ENCODE results near the gene DNMBP.

The DNMBP gene

DNA sequence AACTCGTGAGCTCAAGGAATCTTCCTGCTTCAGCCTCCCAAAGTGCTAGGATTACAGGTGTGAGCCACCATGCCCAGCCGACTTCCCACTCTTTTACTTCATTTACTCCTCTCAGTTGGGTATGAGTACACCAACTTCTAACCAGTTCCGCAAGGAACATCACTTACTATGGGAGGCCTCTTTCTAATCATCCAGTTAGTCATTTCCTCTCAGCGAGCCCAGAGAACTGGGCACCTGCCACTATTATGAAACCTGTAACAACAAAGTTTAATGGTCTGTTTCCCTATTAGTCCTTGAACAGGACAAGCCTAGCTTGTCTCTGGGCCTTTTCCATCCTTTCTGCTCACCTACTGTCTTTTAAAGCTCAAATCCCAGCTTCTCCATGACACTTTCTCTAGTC, 88.8 kb downstream of the DNMBP start:
- H3K4me3 ChIP-seq (replicated peaks; ENCODE audit: insufficient read depth, low read length), result no peak overlapping the region
- H3K27ac ChIP-seq (replicated peaks), result no peak overlapping the region
- no peak for DNase-seq (ENCODE audit: low read depth in 1 of 2, low spot score in 1 of 2)

DNA sequence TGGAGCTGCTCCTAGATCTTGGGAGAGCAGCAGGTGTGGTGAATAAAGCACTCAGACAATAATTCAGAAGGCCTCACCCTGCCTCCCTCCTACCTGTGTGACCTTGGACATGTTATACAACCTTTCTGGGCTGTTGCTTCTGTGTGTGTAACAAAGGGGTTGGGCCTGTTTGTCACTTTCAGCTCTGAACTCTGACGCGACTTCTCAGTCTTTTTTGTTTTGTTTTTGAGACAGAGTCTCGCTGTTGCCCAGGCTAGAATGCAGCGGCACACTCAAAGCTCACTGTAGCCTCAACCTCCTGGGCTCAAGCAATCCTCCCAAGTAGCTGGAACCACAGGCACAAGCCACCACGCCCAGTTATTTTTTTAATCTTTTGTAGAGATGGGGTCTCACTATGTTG, 89.3 kb downstream of the DNMBP start:
- Histone ChIP-seq H3K27ac (replicated peaks) (no peak overlapping the region), H3K27me3 (ENCODE audit: insufficient read depth, poor library complexity, severe bottlenecking) (no peaks in the 10 kb centered on the region)

More for the DNA sequence above, 88.8 kb downstream of the DNMBP start:
- no peaks in the 10 kb centered on the region for H3K27me3 ChIP-seq (ENCODE audit: insufficient read depth, poor library complexity, severe bottlenecking)
- TF ChIP-seq POLR2AphosphoS5 (IDR thresholded peaks at IDR 0.05; ENCODE audit: low read depth) (no peak), GABPA (IDR thresholded peaks at IDR 0.05; ENCODE audit: low read depth) (no peak), SPI1 (IDR thresholded peaks at IDR 0.05; ENCODE audit: borderline replicate concordance, low read depth) (no peak)
- TF ChIP-seq, protein P1, sequence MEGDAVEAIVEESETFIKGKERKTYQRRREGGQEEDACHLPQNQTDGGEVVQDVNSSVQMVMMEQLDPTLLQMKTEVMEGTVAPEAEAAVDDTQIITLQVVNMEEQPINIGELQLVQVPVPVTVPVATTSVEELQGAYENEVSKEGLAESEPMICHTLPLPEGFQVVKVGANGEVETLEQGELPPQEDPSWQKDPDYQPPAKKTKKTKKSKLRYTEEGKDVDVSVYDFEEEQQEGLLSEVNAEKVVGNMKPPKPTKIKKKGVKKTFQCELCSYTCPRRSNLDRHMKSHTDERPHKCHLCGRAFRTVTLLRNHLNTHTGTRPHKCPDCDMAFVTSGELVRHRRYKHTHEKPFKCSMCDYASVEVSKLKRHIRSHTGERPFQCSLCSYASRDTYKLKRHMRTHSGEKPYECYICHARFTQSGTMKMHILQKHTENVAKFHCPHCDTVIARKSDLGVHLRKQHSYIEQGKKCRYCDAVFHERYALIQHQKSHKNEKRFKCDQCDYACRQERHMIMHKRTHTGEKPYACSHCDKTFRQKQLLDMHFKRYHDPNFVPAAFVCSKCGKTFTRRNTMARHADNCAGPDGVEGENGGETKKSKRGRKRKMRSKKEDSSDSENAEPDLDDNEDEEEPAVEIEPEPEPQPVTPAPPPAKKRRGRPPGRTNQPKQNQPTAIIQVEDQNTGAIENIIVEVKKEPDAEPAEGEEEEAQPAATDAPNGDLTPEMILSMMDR (IDR thresholded peaks at IDR 0.05; ENCODE audit: insufficient read depth, low read length), result no peak
- TF ChIP-seq, protein P2, sequence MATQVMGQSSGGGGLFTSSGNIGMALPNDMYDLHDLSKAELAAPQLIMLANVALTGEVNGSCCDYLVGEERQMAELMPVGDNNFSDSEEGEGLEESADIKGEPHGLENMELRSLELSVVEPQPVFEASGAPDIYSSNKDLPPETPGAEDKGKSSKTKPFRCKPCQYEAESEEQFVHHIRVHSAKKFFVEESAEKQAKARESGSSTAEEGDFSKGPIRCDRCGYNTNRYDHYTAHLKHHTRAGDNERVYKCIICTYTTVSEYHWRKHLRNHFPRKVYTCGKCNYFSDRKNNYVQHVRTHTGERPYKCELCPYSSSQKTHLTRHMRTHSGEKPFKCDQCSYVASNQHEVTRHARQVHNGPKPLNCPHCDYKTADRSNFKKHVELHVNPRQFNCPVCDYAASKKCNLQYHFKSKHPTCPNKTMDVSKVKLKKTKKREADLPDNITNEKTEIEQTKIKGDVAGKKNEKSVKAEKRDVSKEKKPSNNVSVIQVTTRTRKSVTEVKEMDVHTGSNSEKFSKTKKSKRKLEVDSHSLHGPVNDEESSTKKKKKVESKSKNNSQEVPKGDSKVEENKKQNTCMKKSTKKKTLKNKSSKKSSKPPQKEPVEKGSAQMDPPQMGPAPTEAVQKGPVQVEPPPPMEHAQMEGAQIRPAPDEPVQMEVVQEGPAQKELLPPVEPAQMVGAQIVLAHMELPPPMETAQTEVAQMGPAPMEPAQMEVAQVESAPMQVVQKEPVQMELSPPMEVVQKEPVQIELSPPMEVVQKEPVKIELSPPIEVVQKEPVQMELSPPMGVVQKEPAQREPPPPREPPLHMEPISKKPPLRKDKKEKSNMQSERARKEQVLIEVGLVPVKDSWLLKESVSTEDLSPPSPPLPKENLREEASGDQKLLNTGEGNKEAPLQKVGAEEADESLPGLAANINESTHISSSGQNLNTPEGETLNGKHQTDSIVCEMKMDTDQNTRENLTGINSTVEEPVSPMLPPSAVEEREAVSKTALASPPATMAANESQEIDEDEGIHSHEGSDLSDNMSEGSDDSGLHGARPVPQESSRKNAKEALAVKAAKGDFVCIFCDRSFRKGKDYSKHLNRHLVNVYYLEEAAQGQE (IDR thresholded peaks at IDR 0.05; ENCODE audit: insufficient replicate concordance, low read depth), result no peak

DNA sequence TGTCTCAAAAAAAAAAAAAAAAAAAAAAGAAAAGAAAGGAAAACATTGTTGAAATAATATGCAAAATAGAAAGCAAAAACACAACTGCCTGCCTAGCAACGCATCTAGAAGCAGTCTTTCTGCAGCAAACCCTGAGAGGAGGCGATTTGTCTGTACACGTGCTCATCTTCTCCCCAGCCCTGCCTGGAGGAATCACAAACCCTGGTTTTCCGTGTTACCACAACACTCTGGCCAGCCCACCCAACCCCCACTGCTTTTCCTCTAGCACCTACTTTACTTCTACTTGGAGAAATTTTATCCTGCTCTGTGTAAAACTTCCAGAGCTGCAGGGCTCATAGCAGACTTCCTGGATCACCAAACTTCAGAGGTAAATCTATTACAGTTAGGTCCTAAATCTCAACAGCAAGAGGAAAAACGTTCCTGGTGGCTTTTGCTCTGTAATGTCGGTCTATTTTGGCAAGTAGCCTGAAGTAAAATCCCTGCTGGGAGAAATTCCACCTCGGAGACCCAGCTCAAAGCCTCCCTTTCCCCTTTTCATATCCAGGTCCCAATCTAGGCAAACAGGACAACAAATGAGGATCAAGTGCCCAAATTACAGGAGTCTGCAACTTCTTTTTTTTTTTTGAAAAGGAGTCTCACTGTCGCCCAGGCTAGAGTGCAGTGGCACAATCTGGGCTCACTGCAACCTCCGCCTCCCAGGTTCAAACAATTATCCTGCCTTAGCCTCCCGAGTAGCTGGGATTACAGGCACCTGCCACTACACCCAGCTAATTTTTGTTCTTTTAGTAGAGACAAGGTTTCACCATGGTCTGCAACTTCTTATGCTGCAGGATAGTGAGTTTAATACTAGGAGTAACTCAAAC, 91.6 kb downstream of the DNMBP start:
- Histone ChIP-seq H3K4me3 (replicated peaks; ENCODE audit: insufficient read depth, low read length) (no peak overlapping the region), H3K27ac (replicated peaks) (no peak overlapping the region), H3K27me3 (ENCODE audit: insufficient read depth, poor library complexity, severe bottlenecking) (no peaks in the 10 kb centered on the region)
- TF ChIP-seq, protein P1 (IDR thresholded peaks at IDR 0.05; ENCODE audit: insufficient read depth, low read length), result no peak
- TF ChIP-seq GABPA (IDR thresholded peaks at IDR 0.05; ENCODE audit: low read depth) (no peak), POLR2AphosphoS5 (IDR thresholded peaks at IDR 0.05; ENCODE audit: low read depth) (no peak), SPI1 (IDR thresholded peaks at IDR 0.05; ENCODE audit: borderline replicate concordance, low read depth) (no peak)
- TF ChIP-seq, protein P2 (IDR thresholded peaks at IDR 0.05; ENCODE audit: insufficient replicate concordance, low read depth), result no peak
- DNase-seq (ENCODE audit: low read depth in 1 of 2, low spot score in 1 of 2), result no peak

More for the DNA sequence above, 89.3 kb downstream of the DNMBP start:
- no peak overlapping the region for H3K4me3 ChIP-seq (replicated peaks; ENCODE audit: insufficient read depth, low read length)
- DNase-seq (ENCODE audit: low read depth in 1 of 2, low spot score in 1 of 2), result no peak
- TF ChIP-seq POLR2AphosphoS5 (IDR thresholded peaks at IDR 0.05; ENCODE audit: low read depth) (no peak), GABPA (IDR thresholded peaks at IDR 0.05; ENCODE audit: low read depth) (no peak), SPI1 (IDR thresholded peaks at IDR 0.05; ENCODE audit: borderline replicate concordance, low read depth) (no peak)
- TF ChIP-seq, protein P2 (IDR thresholded peaks at IDR 0.05; ENCODE audit: insufficient replicate concordance, low read depth), result no peak
- TF ChIP-seq, protein P1 (IDR thresholded peaks at IDR 0.05; ENCODE audit: insufficient read depth, low read length), result no peak

All from HL-60 (cell line).